HUDEP-2 (cell line): ENCODE measurements around the gene SRSF11.

Source experiments
- DNase-seq, 76 experiments: peaks; one replicate each; lab custom pipeline; 2025; ENCODE audit not compliant: unreplicated experiment in 76 of 76; lab: John Stamatoyannopoulos, UW

The SRSF11 gene

DNA sequence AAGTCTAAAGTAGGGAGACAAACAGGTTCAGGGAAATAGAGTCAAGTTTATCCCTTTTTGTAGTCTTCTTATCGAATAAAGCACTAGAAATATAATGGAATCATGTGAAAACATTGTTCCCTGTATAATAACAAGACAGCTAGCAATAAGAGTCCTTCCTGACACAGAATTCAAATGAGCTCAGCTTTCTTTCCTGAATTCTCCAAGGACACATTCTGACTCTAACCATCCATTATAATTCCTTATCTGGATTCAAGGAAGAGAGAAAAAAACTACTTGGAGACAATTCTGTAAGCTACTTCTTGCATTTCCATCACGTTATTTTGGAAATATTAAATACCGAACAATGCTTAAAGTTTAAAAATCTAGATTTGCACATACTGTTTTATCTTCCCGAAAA is 74.6 kb downstream of the SRSF11 start:
- DNase-seq: no peak

DNA sequence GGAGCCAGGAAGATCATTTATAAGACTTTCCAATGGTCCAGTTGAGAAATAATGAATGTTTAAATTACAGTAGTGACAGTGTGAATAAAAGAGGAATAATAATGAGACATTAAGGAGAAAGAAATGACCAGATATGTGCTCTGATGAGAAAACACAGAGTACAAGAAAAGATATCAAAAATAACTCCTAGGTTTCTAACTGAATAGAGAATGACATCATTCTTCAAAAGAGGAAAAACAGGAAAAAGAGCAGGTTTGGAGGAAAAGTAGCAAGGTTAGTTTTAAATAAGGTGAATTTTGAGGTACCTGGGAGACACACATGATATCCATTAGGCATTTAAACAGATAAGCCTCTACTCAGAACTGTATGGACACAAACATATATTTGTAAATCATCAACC is 78.3 kb downstream of the SRSF11 start:
- no peak for DNase-seq
